ENCODE results near the gene ACSM6. TPM values are rescaled to one million over a fixed set of nuclear protein-coding genes. Genes with fewer than 3 reads are reported as not detected.

The ACSM6 gene
- total and polyA plus RNA-seq, 2 experiments from 2014 or later = 0.10 TPM; not detected in 1

DNA sequence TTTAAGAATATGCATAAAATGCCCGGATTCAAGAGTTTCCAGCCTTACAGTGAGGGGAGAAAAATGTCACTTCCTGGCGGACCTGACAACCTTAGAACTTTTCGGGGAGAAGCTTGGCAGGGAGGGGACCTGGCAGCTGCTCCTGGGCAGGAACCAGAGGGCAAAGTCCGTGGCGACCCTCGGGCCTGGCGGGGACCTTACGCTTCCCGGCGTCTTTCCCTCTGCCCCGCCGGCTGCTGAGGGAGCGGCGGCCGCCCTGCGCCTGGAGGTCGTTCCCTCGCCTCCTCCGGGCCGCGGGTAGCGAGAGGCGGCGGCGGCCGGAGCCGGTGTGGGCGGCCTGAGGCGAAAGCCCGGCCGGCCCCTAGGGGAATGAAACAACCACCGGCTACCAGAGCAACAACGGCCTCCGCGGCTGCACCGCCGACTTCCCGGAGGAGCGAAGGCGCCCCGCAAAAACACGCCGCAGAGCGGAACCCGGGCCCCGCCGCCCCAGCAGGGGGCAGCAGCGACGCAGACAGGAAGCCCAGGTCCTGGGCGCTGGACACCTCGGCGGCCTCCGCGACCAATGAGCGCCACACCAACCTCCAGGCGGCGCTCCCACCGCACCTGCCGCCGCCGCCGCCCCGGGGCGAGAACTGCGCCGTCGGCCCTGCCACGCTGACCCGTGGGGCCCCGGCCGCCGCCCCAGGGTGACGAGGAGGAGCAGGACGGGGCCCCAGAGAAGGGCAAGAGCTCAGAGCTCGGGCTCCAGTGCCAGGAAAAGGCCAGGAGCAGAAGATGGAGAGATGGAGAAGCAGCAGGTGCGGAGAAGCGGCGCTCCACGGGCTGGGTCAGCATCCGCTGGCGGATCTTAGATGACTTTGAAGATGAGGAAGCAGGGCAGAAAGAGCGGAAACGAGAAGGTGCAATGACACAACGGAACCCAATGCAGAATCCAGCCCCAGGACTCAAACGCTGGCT, 10.5 kb upstream of the ACSM6 start:
- peaks cover 19% of the 10 kb centered on the region for H3K4me1 ChIP-seq (ENCODE audit: insufficient read depth)
- 13% methylated on average over 51 of the region's 85 CpGs for WGBS (ENCODE audit: low lambda C conversion rate, missing lambda C conversion rate)

DNA sequence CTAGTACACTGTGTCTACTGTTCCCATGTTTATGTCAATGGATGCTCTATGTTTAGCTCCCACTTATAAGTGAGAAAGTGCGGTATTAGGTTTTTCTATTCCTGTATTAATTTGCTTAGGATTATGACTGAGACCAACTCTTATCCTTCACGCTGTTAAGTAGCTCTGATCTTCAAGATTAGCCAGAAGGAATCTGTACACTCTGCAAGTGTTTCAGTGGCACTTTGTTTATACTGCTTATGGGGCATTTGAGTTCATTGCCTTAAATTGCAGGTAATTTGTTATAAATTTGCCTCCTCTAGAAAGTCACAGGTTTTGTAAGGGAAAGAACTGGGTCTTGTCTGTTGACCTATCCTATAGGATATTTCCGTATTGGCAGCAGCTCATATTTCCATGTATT, 6.4 kb upstream of the ACSM6 start:
- no peak for DNase-seq (ENCODE audit: low spot score)
- Histone ChIP-seq H3K9me3 (ENCODE audit: low read depth) (no peaks in the 10 kb centered on the region), H3K4me2 (no peak overlapping the region), H3K4me1 (ENCODE audit: insufficient read depth) (peaks cover 5% of the 10 kb centered on the region), H3K79me2 (no peaks in the 10 kb centered on the region), H3K4me3 (no peak overlapping the region), H3K36me3 (replicated peaks; ENCODE audit: insufficient read depth, low read depth) (no peaks in the 10 kb centered on the region), H3K27me3 (no peaks in the 10 kb centered on the region), H4K20me1 (ENCODE audit: insufficient read depth, poor library complexity, severe bottlenecking) (no peaks in the 10 kb centered on the region), H3K9me2 (replicated peaks; ENCODE audit: insufficient read depth) (no peaks in the 10 kb centered on the region), H3K27ac (no peak overlapping the region), H2AFZ (no peak overlapping the region)
- 81% methylated on average over 3 of the region's 3 CpGs for WGBS (ENCODE audit: low lambda C conversion rate, missing lambda C conversion rate)
- TF ChIP-seq, protein P1, sequence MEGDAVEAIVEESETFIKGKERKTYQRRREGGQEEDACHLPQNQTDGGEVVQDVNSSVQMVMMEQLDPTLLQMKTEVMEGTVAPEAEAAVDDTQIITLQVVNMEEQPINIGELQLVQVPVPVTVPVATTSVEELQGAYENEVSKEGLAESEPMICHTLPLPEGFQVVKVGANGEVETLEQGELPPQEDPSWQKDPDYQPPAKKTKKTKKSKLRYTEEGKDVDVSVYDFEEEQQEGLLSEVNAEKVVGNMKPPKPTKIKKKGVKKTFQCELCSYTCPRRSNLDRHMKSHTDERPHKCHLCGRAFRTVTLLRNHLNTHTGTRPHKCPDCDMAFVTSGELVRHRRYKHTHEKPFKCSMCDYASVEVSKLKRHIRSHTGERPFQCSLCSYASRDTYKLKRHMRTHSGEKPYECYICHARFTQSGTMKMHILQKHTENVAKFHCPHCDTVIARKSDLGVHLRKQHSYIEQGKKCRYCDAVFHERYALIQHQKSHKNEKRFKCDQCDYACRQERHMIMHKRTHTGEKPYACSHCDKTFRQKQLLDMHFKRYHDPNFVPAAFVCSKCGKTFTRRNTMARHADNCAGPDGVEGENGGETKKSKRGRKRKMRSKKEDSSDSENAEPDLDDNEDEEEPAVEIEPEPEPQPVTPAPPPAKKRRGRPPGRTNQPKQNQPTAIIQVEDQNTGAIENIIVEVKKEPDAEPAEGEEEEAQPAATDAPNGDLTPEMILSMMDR (IDR thresholded peaks at IDR 0.05; ENCODE audit: poor library complexity) = no peak
- TF ChIP-seq EZH2 (IDR thresholded peaks at IDR 0.05; ENCODE audit: borderline replicate concordance) (no peak), EZH2phosphoT487 (IDR thresholded peaks at IDR 0.05; ENCODE audit: low read depth, severe bottlenecking, unreplicated experiment) (no peak)

More for the DNA sequence above, 10.5 kb upstream of the ACSM6 start:
- Histone ChIP-seq H3K36me3 (replicated peaks; ENCODE audit: insufficient read depth, low read depth) (no peaks in the 10 kb centered on the region), H3K9me2 (replicated peaks; ENCODE audit: insufficient read depth) (no peaks in the 10 kb centered on the region), H2AFZ (peak overlapping the region; percentile 81), H3K4me2 (peak overlapping the region; percentile 80), H4K20me1 (ENCODE audit: insufficient read depth, poor library complexity, severe bottlenecking) (no peaks in the 10 kb centered on the region), H3K79me2 (no peaks in the 10 kb centered on the region), H3K27me3 (no peaks in the 10 kb centered on the region), H3K27ac (peak overlapping the region; percentile 75), H3K4me3 (peak overlapping the region; percentile 51), H3K9me3 (ENCODE audit: low read depth) (no peaks in the 10 kb centered on the region)
- TF ChIP-seq EZH2 (IDR thresholded peaks at IDR 0.05; ENCODE audit: borderline replicate concordance) = no peak
- no peak for TF ChIP-seq EZH2phosphoT487 (IDR thresholded peaks at IDR 0.05; ENCODE audit: low read depth, severe bottlenecking, unreplicated experiment)
- TF ChIP-seq, protein P1 (IDR thresholded peaks at IDR 0.05; ENCODE audit: poor library complexity) = peak; percentile 97
- peak; percentile 93 for DNase-seq (ENCODE audit: low spot score)

DNA sequence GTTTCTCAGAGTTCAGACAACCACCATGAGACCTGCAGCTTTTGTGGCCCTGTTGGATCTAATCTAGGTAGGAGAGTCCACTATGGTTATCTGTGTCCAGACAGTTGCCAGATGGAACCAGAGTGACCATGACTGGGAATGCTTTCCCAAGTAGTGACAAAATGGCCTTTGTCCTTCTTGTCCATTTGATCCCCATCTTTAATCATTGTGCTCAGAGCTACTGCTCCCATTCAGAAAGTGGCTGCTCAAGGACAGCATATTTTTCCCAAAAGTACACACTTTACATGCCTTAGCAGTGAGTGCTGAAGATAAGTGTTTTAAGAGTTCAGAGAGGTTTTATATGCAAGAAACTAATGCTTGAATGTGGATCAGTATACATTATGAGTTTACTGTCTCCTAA, 5.4 kb upstream of the ACSM6 start:
- H3K36me3 ChIP-seq (replicated peaks; ENCODE audit: insufficient read depth, low read depth) = no peaks in the 10 kb centered on the region
- no peak overlapping the region for H3K27ac ChIP-seq
- H3K79me2 ChIP-seq = no peaks in the 10 kb centered on the region
- TF ChIP-seq EZH2phosphoT487 (IDR thresholded peaks at IDR 0.05; ENCODE audit: low read depth, severe bottlenecking, unreplicated experiment) (no peak), EZH2 (IDR thresholded peaks at IDR 0.05; ENCODE audit: borderline replicate concordance) (no peak)
- TF ChIP-seq, protein P1 (IDR thresholded peaks at IDR 0.05; ENCODE audit: poor library complexity) = no peak
- H3K4me2 ChIP-seq = no peak overlapping the region
- no peaks in the 10 kb centered on the region for H3K4me1 ChIP-seq (ENCODE audit: insufficient read depth)
- no peaks in the 10 kb centered on the region for H3K9me3 ChIP-seq (ENCODE audit: low read depth)
- no peaks in the 10 kb centered on the region for H4K20me1 ChIP-seq (ENCODE audit: insufficient read depth, poor library complexity, severe bottlenecking)
- H3K9me2 ChIP-seq (replicated peaks; ENCODE audit: insufficient read depth) = no peaks in the 10 kb centered on the region
- no peak overlapping the region for H2AFZ ChIP-seq
- no peaks in the 10 kb centered on the region for H3K27me3 ChIP-seq
- H3K4me3 ChIP-seq = no peak overlapping the region
- no peak for DNase-seq (ENCODE audit: low spot score)

Measured in hepatocyte (in vitro differentiated cells).